ENCODE measurements around the gene NFATC3.

NFATC3 gene

GRCh38 chr16:68251832-68252231 is 166.7 kb downstream of the NFATC3 start:
- no peak for DNase-seq (ENCODE audit: low read depth)

GRCh38 chr16:68252383-68252782 is 167.2 kb downstream of the NFATC3 start:
- DNase-seq (ENCODE audit: low read depth), result no peak

GRCh38 chr16:68253721-68254120 is 168.6 kb downstream of the NFATC3 start:
- DNase-seq (ENCODE audit: low read depth), result no peak

GRCh38 chr16:68255712-68256111 is 170.5 kb downstream of the NFATC3 start:
- DNase-seq (ENCODE audit: low read depth), result no peak

- peak; percentile 35 for DNase-seq (ENCODE audit: low read depth)
Measured at GRCh38 chr16:68257251-68257905, 172.2 kb downstream of the NFATC3 start.

GRCh38 chr16:68257906-68258800 is 173.0 kb downstream of the NFATC3 start:
- DNase-seq (ENCODE audit: low read depth), result peak; percentile 89

GRCh38 chr16:68259007-68259825 is 174.0 kb downstream of the NFATC3 start:
- DNase-seq (ENCODE audit: low read depth), result no peak

GRCh38 chr16:68263559-68264127 is 178.5 kb downstream of the NFATC3 start:
- no peak for DNase-seq (ENCODE audit: low read depth)

GRCh38 chr16:68264128-68265077 is 179.2 kb downstream of the NFATC3 start, which contains the start of gene SLC7A6:
Gene SLC7A6 (plus strand): TSS chr16:68264526. CDS start chr16:68274727, 10,201 bp downstream.
- peak; percentile 72 for DNase-seq (ENCODE audit: low read depth)

GRCh38 chr16:68265078-68265920 is 180.1 kb downstream of the NFATC3 start:
- DNase-seq (ENCODE audit: low read depth), result peak; percentile 79

GRCh38 chr16:68267612-68268405 is 182.6 kb downstream of the NFATC3 start:
- DNase-seq (ENCODE audit: low read depth), result no peak

GRCh38 chr16:68269793-68270192 is 184.6 kb downstream of the NFATC3 start:
- no peak for DNase-seq (ENCODE audit: low read depth)

- DNase-seq (ENCODE audit: low read depth), result no peak
Measured at GRCh38 chr16:68270353-68270752, 185.2 kb downstream of the NFATC3 start.

GRCh38 chr16:68272507-68273209 is 187.5 kb downstream of the NFATC3 start:
- no peak for DNase-seq (ENCODE audit: low read depth)

GRCh38 chr16:68273459-68273858 is 188.3 kb downstream of the NFATC3 start:
- no peak for DNase-seq (ENCODE audit: low read depth)

GRCh38 chr16:68273896-68274295 is 188.7 kb downstream of the NFATC3 start:
- DNase-seq (ENCODE audit: low read depth), result no peak

GRCh38 chr16:68274441-68274840 is 189.3 kb downstream of the NFATC3 start:
- DNase-seq (ENCODE audit: low read depth), result no peak

- no peak for DNase-seq (ENCODE audit: low read depth)
Measured at GRCh38 chr16:68275611-68276191, 190.5 kb downstream of the NFATC3 start.

All from amniotic epithelial cell (primary cell).